Osteocyte (in vitro differentiated cells): ENCODE measurements around the gene RPL38. TPM values are rescaled to one million over a fixed set of nuclear protein-coding genes. Genes with fewer than 3 reads are reported as not detected.

ENCODE experiments used
- DNase-seq: peaks from one replicate; pipeline ENCODE4 v3.0.0; 2021; ENCODE audit warnings: mixed read lengths; ENCODE audit not compliant: unreplicated experiment; ENCODE audit errors: extremely low spot score
- H3K27ac Mint-ChIP-seq: one replicate; pipeline ENCODE4 v1.8.0; 2021; ENCODE audit warnings: mild to moderate bottlenecking, mixed read lengths; ENCODE audit not compliant: unreplicated experiment
- H3K27me3 Mint-ChIP-seq: one replicate; pipeline ENCODE4 v1.8.0; 2021; ENCODE audit warnings: mixed read lengths; ENCODE audit not compliant: unreplicated experiment
- H3K36me3 Mint-ChIP-seq: one replicate; pipeline ENCODE4 v1.8.0; 2021; ENCODE audit warnings: mixed read lengths; ENCODE audit not compliant: unreplicated experiment
- H3K4me1 Mint-ChIP-seq: one replicate; pipeline ENCODE4 v1.8.0; 2021; ENCODE audit warnings: mixed read lengths; ENCODE audit not compliant: unreplicated experiment
- H3K4me3 Mint-ChIP-seq: one replicate; pipeline ENCODE4 v1.8.0; 2021; ENCODE audit warnings: mild to moderate bottlenecking, moderate library complexity, mixed read lengths; ENCODE audit not compliant: unreplicated experiment
- H3K9me3 Mint-ChIP-seq: one replicate; pipeline ENCODE4 v1.8.0; 2021; ENCODE audit warnings: mixed read lengths; ENCODE audit not compliant: unreplicated experiment
- total RNA-seq: library from RNA; stranded (reverse); gene quantifications from 2 replicates; pipeline ENCODE4 v1.2.1, GENCODE V29; 2021
- TF ChIP-seq, protein P1 (sequence below): fragments of 200-600 bp; sonication (generic); IDR thresholded peaks from 2 replicates; pipeline ENCODE4 v1.5.0; 2021; ENCODE audit warnings: antibody characterized with exemption, mild to moderate bottlenecking, moderate library complexity

Gene RPL38
- total RNA-seq, 1 donor from 2014 or later = 755 TPM

DNA sequence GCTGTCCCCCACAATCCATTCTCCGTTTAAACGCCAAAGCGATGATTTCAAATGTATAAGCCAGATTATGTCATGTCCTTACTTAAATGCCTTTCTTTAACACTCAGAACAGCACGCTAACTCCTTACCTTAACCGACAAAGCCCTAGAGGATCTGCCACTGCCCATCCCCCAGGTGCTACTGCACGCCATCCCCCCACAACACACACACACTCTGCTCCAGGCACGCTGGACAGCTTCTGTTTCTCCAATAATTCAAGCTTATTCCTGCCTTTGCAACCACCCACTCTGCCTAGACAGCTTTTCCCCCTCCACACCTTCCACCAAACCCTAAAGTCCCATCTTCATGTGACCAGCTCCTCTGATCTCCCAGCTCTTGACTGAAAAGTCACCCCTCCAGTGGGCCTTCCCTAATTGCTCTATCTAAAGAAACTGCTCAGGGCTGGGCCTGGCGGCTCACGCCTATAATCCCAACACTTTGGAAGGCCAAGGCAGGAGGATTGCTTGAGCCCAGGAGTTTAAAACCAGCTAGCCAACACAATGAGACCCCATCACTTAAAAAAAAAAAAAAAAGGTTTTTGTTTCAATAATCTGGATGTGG, 38.9 kb upstream of the RPL38 start:
- DNase-seq = no peak
- H3K27ac Mint-ChIP-seq = no peak overlapping the region
- no peaks in the 10 kb centered on the region for H3K36me3 Mint-ChIP-seq
- H3K9me3 Mint-ChIP-seq = no peaks in the 10 kb centered on the region
- H3K4me1 Mint-ChIP-seq = no peaks in the 10 kb centered on the region
- TF ChIP-seq, protein P1, sequence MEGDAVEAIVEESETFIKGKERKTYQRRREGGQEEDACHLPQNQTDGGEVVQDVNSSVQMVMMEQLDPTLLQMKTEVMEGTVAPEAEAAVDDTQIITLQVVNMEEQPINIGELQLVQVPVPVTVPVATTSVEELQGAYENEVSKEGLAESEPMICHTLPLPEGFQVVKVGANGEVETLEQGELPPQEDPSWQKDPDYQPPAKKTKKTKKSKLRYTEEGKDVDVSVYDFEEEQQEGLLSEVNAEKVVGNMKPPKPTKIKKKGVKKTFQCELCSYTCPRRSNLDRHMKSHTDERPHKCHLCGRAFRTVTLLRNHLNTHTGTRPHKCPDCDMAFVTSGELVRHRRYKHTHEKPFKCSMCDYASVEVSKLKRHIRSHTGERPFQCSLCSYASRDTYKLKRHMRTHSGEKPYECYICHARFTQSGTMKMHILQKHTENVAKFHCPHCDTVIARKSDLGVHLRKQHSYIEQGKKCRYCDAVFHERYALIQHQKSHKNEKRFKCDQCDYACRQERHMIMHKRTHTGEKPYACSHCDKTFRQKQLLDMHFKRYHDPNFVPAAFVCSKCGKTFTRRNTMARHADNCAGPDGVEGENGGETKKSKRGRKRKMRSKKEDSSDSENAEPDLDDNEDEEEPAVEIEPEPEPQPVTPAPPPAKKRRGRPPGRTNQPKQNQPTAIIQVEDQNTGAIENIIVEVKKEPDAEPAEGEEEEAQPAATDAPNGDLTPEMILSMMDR = no peak
- peaks cover 20% of the 10 kb centered on the region for H3K27me3 Mint-ChIP-seq
- H3K4me3 Mint-ChIP-seq = no peak overlapping the region

DNA sequence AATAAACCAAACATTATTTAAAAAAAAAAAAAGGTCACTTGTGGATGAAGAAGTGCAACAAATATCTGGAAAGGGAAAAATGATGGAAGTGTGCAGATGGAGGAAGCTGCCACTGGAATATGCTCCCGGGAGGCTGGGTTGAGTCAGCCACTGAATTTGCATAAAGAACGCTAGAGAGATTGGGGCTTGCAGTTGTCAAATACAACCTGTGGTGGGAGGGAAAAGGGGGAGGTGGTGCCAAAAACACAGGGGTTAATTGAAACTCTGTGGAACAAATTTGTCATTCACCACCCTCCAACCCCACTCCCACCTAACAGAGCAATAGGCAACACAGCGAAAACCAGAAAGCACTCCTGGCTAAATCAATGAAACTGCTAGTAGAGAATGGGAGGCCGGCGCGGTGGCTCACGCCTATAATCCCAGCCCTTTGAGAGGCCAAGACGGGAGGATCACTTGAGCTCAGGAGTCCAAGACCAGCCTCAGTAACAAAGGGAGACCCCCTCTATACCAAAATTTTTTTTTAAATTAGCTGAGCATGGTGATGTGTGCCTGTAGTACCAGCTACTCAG, 37.6 kb upstream of the RPL38 start:
- Mint-ChIP-seq H3K4me3 (no peak overlapping the region), H3K36me3 (no peaks in the 10 kb centered on the region), H3K4me1 (no peaks in the 10 kb centered on the region), H3K9me3 (no peaks in the 10 kb centered on the region), H3K27ac (no peak overlapping the region), H3K27me3 (peaks cover 26% of the 10 kb centered on the region)
- TF ChIP-seq, protein P1 = no peak
- DNase-seq = no peak

DNA sequence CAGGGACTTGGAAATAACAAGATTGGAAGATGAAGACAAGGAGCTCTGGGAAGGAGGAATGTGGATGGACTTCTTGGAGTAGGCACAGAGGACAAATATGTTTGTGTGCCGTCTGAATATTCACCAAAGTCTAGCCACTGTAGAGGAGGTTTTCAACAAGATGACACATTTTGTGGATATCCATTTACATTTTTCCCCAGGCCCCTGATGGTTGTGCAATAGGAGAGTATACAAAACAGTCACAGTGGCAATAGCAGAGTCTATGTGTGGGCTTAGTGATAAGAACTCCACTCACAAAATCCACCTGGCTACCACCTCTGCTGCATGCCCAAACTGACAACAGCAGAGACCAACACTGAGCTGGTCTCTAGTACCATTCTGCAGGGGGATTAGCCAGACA, 32.6 kb upstream of the RPL38 start:
- Mint-ChIP-seq H3K27ac (no peak overlapping the region), H3K4me1 (no peaks in the 10 kb centered on the region), H3K36me3 (no peaks in the 10 kb centered on the region), H3K4me3 (no peak overlapping the region), H3K9me3 (no peaks in the 10 kb centered on the region), H3K27me3 (peaks cover 48% of the 10 kb centered on the region)
- TF ChIP-seq, protein P1 = no peak
- DNase-seq = no peak

DNA sequence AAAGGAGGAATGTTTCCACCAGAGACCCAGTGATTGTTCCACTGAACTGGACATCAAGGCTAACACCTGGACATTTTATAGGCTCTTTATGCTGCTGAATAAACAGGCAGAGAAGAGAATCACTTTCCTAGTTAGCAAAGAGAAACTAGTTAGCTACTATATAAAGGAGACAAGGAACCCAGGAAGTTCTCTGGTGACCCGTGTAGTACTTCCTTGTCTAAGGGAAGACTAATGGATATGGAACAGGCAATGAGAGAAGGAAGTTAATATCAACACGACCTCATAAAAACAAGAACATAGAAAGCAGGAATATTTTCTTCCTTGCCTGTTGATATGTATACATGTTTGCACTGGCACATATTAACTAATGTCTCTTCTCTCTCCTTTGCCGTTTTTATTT, 30.8 kb upstream of the RPL38 start:
- no peak overlapping the region for H3K4me3 Mint-ChIP-seq
- H3K27ac Mint-ChIP-seq = no peak overlapping the region
- no peaks in the 10 kb centered on the region for H3K9me3 Mint-ChIP-seq
- TF ChIP-seq, protein P1 = no peak
- peaks cover 36% of the 10 kb centered on the region for H3K27me3 Mint-ChIP-seq
- no peak for DNase-seq
- no peaks in the 10 kb centered on the region for H3K4me1 Mint-ChIP-seq
- no peaks in the 10 kb centered on the region for H3K36me3 Mint-ChIP-seq

DNA sequence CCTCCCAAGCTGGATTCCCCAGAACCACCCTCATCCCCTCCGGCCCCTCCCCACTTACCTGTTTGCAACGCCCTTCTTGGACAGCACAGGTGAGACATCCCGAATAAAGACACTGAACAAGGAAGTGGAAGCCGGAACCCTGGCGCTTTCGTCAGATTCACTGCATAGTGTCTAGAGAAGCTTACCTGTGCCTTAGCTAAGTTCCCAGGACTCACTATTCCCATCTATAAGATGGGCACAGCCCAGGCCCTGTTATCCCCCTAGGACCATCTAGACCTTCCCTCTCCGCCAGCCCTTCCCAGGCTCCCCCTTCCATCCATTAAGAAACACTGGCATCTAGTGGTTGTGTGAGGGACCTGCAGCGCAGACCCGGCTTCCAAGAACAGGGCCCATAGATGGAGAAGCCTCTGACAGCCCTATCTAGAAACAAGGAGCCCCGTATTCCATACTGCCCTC, 26.9 kb upstream of the RPL38 start:
- peaks cover 42% of the 10 kb centered on the region for H3K27me3 Mint-ChIP-seq
- H3K27ac Mint-ChIP-seq = no peak overlapping the region
- H3K9me3 Mint-ChIP-seq = no peaks in the 10 kb centered on the region
- TF ChIP-seq, protein P1 = peak; percentile 88
- H3K36me3 Mint-ChIP-seq = no peaks in the 10 kb centered on the region
- no peak overlapping the region for H3K4me3 Mint-ChIP-seq
- no peak for DNase-seq
- no peaks in the 10 kb centered on the region for H3K4me1 Mint-ChIP-seq
